Activated CD8-positive, alpha-beta T cell treated with anti-CD3 and anti-CD28 coated beads, Interleukin-2, amount 10 ng/mL, durations not matched to agents 7 days and 5 days (primary cell): ENCODE data around the gene DGKI. TPM values are rescaled to one million over a fixed set of nuclear protein-coding genes. Genes with fewer than 3 reads are reported as not detected.

Source experiments
- ATAC-seq: fragments of 150-1000 bp; cut with Tn5 transposase; one replicate; pipeline ENCODE4 v1.10.0; 2021; ENCODE audit warnings: moderate library complexity
- CTCF ChIA-PET: fragments of 350-600 bp; sonication (Branson Sonifier 250); formaldehyde crosslinking; loops from one replicate; lab custom pipeline; 2021; ENCODE audit warnings: antibody characterized with exemption; lab: Charles Lee
- POLR2A ChIA-PET: fragments of 350-600 bp; sonication (Branson Sonifier 250); formaldehyde crosslinking; loops from one replicate; lab custom pipeline; 2021; ENCODE audit warnings: antibody characterized with exemption; lab: Charles Lee
- DNase-seq: peaks from one replicate; pipeline ENCODE4 v3.0.0-alpha.2; 2020
- H3K27ac Mint-ChIP-seq: one replicate; pipeline ENCODE4 v1.8.0; 2021; ENCODE audit warnings: mild to moderate bottlenecking, mixed read lengths
- H3K27me3 Mint-ChIP-seq: one replicate; pipeline ENCODE4 v1.8.0; 2021; ENCODE audit warnings: low read depth, mixed read lengths
- H3K36me3 Mint-ChIP-seq: one replicate; pipeline ENCODE4 v1.8.0; 2021; ENCODE audit warnings: low read depth, mixed read lengths
- H3K4me1 Mint-ChIP-seq: one replicate; pipeline ENCODE4 v1.8.0; 2021; ENCODE audit warnings: low read depth, mixed read lengths
- H3K4me3 Mint-ChIP-seq: one replicate; pipeline ENCODE4 v1.8.0; 2021; ENCODE audit warnings: mild to moderate bottlenecking, mixed read lengths
- H3K9me3 Mint-ChIP-seq: one replicate; pipeline ENCODE4 v1.8.0; 2022; ENCODE audit warnings: mixed read lengths; ENCODE audit not compliant: insufficient read depth
- total RNA-seq, 2 experiments: library from RNA; stranded (reverse); gene quantifications; one replicate each; pipeline ENCODE4 v1.2.3, GENCODE V29; 2021

Gene DGKI
- total RNA-seq, 2 experiments from 2014 or later: not detected

DNA sequence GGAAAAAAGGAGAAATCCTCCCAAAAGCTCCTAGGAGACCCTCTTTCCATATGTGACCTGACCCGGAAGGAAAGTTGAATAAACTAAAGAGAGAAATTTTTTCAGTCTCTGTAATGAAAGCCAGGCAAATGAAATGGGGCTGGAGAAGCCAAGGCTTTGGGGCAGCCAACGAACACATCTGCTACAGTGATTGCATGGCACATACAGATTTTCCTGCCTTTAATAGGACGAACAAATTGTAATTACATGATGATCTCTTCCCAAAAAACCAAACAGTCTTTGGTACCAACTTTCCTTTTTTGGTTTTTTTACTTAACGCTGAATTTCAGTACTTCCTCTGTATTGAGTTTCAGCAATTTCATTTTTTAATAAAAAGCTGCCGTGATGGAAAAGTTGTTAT lies 479.8 kb downstream of the DGKI start:
- Mint-ChIP-seq H3K27ac (no peak overlapping the region), H3K4me1 (no peaks in the 10 kb centered on the region), H3K4me3 (no peak overlapping the region), H3K36me3 (no peaks in the 10 kb centered on the region), H3K9me3 (peaks cover 12% of the 10 kb centered on the region), H3K27me3 (no peaks in the 10 kb centered on the region)
- CTCF ChIA-PET: no interaction called here
- POLR2A ChIA-PET: no interaction called here
- DNase-seq: no peak
- ATAC-seq: no peak

GRCh38 chr7:137363683-137364082 lies 483.1 kb downstream of the DGKI start:
- DNase-seq: no peak
- H3K36me3 Mint-ChIP-seq: no peaks in the 10 kb centered on the region
- CTCF ChIA-PET: no interaction called here
- no peak overlapping the region for H3K4me3 Mint-ChIP-seq
- POLR2A ChIA-PET: no interaction called here
- H3K27me3 Mint-ChIP-seq: no peaks in the 10 kb centered on the region
- no peak for ATAC-seq
- no peaks in the 10 kb centered on the region for H3K4me1 Mint-ChIP-seq
- H3K9me3 Mint-ChIP-seq: peaks cover 28% of the 10 kb centered on the region
- H3K27ac Mint-ChIP-seq: no peak overlapping the region

- H3K36me3 Mint-ChIP-seq: no peaks in the 10 kb centered on the region
- H3K27ac Mint-ChIP-seq: no peak overlapping the region
- H3K27me3 Mint-ChIP-seq: no peaks in the 10 kb centered on the region
- DNase-seq (no peak), ATAC-seq (no peak)
- POLR2A ChIA-PET: no interaction called here
- CTCF ChIA-PET: no interaction called here
- H3K9me3 Mint-ChIP-seq: peaks cover 33% of the 10 kb centered on the region
- no peaks in the 10 kb centered on the region for H3K4me1 Mint-ChIP-seq
- H3K4me3 Mint-ChIP-seq: no peak overlapping the region
These were observed 486.6 kb downstream of the DGKI start for GRCh38 chr7:137360087-137360679.

- Mint-ChIP-seq H3K4me3 (no peak overlapping the region), H3K27ac (no peak overlapping the region), H3K9me3 (peaks cover 9% of the 10 kb centered on the region), H3K27me3 (no peaks in the 10 kb centered on the region), H3K36me3 (no peaks in the 10 kb centered on the region), H3K4me1 (no peaks in the 10 kb centered on the region)
- CTCF ChIA-PET: no interaction called here
- ATAC-seq: no peak
- POLR2A ChIA-PET: no interaction called here
- DNase-seq: no peak
These were observed 491.8 kb downstream of the DGKI start for GRCh38 chr7:137354961-137355360.

- ChIA-PET POLR2A (no interaction called here), CTCF (no interaction called here)
- Mint-ChIP-seq H3K4me1 (no peaks in the 10 kb centered on the region), H3K4me3 (no peak overlapping the region), H3K9me3 (peaks cover 6% of the 10 kb centered on the region), H3K36me3 (no peaks in the 10 kb centered on the region), H3K27ac (no peak overlapping the region), H3K27me3 (no peaks in the 10 kb centered on the region)
- no peak for DNase-seq
- no peak for ATAC-seq
These were observed 492.4 kb downstream of the DGKI start for GRCh38 chr7:137354396-137354795.

DNA sequence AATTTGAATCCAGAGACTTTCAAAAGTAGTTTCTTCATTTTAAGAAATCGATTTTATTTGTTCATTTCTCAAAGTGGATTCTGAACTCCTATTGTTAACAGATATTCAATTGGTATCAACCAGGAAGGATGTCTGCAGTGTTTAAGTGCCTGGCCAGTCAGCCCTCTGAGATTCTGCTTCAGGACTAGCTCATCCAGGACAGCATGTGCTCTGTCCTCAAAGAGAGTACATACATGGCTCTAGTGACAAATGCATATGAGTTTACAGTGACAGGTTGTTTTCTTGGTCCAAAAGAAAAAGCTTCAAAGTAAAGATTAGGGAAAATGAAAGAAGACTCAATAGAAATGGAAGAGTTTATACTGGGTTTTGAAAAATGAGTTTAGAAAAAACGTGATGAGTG lies 494.8 kb downstream of the DGKI start:
- ChIA-PET CTCF (no interaction called here), POLR2A (no interaction called here)
- Mint-ChIP-seq H3K4me3 (no peak overlapping the region), H3K27me3 (no peaks in the 10 kb centered on the region), H3K9me3 (no peaks in the 10 kb centered on the region), H3K27ac (no peak overlapping the region), H3K36me3 (no peaks in the 10 kb centered on the region), H3K4me1 (no peaks in the 10 kb centered on the region)
- DNase-seq: no peak
- no peak for ATAC-seq

DNA sequence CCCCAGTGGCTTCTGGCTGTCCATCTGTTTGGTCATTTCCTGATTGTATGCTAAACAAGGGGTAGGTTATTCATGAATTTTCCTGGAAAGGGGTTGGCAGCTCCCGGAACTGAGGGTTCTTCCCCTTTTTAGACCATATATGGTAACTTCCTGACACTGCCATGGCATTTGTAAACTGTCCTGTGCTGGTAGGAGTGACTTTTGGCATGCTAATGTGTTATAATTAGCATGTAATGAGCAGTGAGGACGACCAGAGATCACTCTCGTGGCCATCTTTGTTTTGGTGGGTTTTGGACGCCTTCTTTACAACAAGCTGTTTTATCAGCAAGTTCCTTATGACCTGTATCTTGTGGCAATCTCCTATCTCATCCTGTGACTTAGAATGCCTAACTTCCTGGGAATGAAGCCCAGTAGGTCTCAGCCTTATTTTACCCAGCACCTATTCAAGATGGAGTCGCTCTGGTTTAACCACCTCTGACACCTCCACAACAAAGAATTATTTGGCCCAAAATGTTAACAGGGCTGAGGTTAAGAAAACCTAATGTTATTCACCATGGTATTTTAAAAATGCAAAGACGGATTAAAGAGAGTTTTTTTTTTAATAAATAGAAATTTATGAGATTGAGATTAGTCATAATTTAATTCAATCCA lies 500.9 kb downstream of the DGKI start:
- Mint-ChIP-seq H3K27me3 (peaks cover 13% of the 10 kb centered on the region), H3K36me3 (no peaks in the 10 kb centered on the region), H3K9me3 (no peaks in the 10 kb centered on the region), H3K27ac (no peak overlapping the region), H3K4me3 (no peak overlapping the region), H3K4me1 (no peaks in the 10 kb centered on the region)
- ChIA-PET POLR2A (no interaction called here), CTCF (no interaction called here)
- DNase-seq (no peak), ATAC-seq (no peak)

DNA sequence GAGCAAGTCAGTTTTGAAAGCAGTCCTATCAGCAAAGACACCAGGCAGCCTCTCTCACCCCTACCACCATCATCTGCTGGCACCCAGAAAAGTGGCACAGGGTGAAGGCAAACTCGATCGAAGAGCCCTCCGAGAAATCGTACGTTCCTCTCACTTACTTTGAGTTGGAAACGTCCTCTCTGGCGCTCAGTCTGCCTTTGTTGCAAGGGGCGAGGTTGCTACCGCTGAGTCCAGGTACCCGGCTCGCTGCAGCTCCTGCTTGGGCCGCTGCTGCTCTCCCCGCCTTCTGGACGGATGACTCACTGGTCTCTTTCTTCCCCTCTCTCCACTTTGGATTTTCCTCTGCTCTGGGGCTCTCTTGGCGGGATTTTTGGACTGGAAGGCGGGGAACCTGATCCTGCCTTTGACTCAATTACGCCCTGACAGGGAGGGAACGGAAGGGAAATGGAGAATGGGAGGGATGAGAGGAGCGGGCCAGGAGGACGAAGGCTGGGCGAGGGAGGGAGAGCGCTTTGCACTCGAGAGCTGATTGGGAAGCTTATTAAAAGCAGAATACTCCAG lies 503.4 kb downstream of the DGKI start, which contains the start of gene PTN:
TSS of gene PTN (minus strand) at position 453 of the 561 bp plus-strand sequence. CDS start 88,760 bp downstream, outside the sequence.
- H3K4me1 Mint-ChIP-seq: no peaks in the 10 kb centered on the region
- ChIA-PET CTCF (no interaction called here), POLR2A (no interaction called here)
- peaks cover 13% of the 10 kb centered on the region for H3K27me3 Mint-ChIP-seq
- DNase-seq: no peak
- no peak for ATAC-seq
- no peaks in the 10 kb centered on the region for H3K9me3 Mint-ChIP-seq
- no peak within 1 kb of the TSS for H3K4me3 Mint-ChIP-seq
- no peak within 1 kb of the TSS for H3K27ac Mint-ChIP-seq
- no peaks in the 10 kb centered on the region for H3K36me3 Mint-ChIP-seq

GRCh38 chr7:137342828-137343261 lies 503.9 kb downstream of the DGKI start:
- no peaks in the 10 kb centered on the region for H3K9me3 Mint-ChIP-seq
- no peaks in the 10 kb centered on the region for H3K4me1 Mint-ChIP-seq
- ATAC-seq (no peak), DNase-seq (no peak)
- peaks cover 13% of the 10 kb centered on the region for H3K27me3 Mint-ChIP-seq
- POLR2A ChIA-PET: no interaction called here
- H3K4me3 Mint-ChIP-seq: no peak overlapping the region
- CTCF ChIA-PET: no interaction called here
- H3K36me3 Mint-ChIP-seq: no peaks in the 10 kb centered on the region
- no peak overlapping the region for H3K27ac Mint-ChIP-seq

DNA sequence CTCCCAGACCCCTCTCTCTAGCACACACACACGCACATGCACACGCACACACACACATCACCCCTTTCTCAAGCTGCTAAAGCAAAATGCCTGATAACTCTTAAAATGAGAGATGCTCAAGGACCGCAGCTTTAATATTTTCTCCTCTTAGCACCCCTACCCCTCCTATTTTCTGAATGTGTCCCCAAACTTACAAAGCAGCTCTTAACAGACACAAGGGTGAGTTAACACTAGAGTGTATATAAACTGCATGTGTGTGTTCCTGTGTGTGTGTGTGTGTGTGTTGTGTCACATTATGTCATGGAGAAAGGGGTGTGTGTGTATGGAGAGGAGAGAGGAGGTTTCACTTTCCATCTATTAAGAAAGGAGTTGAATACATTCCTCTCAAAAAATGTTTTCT lies 504.5 kb downstream of the DGKI start:
- H3K4me1 Mint-ChIP-seq: no peaks in the 10 kb centered on the region
- no peaks in the 10 kb centered on the region for H3K9me3 Mint-ChIP-seq
- ATAC-seq: no peak
- POLR2A ChIA-PET: no interaction called here
- H3K4me3 Mint-ChIP-seq: no peak overlapping the region
- H3K36me3 Mint-ChIP-seq: no peaks in the 10 kb centered on the region
- H3K27ac Mint-ChIP-seq: no peak overlapping the region
- DNase-seq: no peak
- peaks cover 13% of the 10 kb centered on the region for H3K27me3 Mint-ChIP-seq
- CTCF ChIA-PET: no interaction called here

DNA sequence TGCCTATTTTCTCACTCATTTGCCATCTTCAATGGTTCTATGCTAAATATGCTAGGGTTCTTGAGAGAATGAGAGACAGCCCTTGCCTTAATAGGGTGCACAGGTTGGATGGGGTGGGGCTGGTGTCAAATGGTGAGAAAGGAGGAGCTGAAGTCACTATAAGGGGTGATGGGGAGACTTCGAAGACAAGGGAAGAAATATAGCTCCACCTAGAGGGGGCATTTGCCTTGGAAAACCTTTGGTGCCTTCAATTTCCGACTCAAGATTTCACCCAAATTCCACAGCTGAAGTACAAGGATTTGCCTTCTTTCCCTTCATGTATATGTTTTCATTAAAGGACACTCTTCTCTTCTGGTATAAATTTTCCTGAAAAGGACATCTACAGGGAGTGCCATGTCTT lies 508.9 kb downstream of the DGKI start:
- POLR2A ChIA-PET: no interaction called here

DNA sequence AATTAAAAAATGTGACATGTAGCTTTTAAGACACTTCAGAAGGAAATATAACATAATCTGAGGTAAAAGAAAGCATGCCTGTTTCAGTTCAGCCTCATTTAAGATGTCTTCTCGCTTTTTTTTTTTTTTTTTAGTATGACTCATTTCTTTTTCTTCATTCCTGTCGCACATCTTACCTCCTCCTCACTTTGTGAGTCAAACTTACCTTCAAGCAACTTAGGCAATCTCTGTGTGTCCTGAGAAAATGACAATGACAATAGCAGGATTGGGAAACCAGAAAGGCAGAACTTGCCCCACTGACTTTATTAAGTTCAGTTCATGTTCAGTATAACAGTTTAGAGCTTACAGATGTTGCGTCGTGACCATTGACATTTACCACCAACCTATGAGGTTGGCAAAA lies 511.0 kb downstream of the DGKI start:
- H3K36me3 Mint-ChIP-seq: no peaks in the 10 kb centered on the region
- H3K4me1 Mint-ChIP-seq: no peaks in the 10 kb centered on the region
- no peak overlapping the region for H3K4me3 Mint-ChIP-seq
- ATAC-seq: no peak
- H3K27me3 Mint-ChIP-seq: no peaks in the 10 kb centered on the region
- ChIA-PET CTCF (no interaction called here), POLR2A (no interaction called here)
- no peak for DNase-seq
- no peaks in the 10 kb centered on the region for H3K9me3 Mint-ChIP-seq
- no peak overlapping the region for H3K27ac Mint-ChIP-seq

More for the DNA sequence above, 508.9 kb downstream of the DGKI start:
- Mint-ChIP-seq H3K36me3 (no peaks in the 10 kb centered on the region), H3K4me3 (no peak overlapping the region), H3K4me1 (no peaks in the 10 kb centered on the region), H3K27ac (no peak overlapping the region), H3K9me3 (no peaks in the 10 kb centered on the region), H3K27me3 (peaks cover 1% of the 10 kb centered on the region)
- ATAC-seq (no peak), DNase-seq (no peak)
- CTCF ChIA-PET: no interaction called here
